Lower leg skin (tissue), 3 donors: Measurements from ENCODE around the gene FLYWCH2.
"Not testable (repeated sequence)": the region's sequence is repeated elsewhere in the genome, so short reads cannot be mapped to it uniquely, and the experiment has no call there.

Source experiments
- POLR2A ChIP-seq, 2 donors: fragments of 450-650 bp; IDR thresholded peaks; one replicate each; pipeline ENCODE4 v1.6.1; 2016 to 2017; ENCODE audit warnings: antibody characterized with exemption in 2 of 2, mild to moderate bottlenecking in 1 of 2, moderate library complexity in 1 of 2
- TF ChIP-seq, protein P1 (sequence below), 3 donors: fragments of 450-650 bp; IDR thresholded peaks; one replicate each; pipeline ENCODE4 v1.5.1; 2016; ENCODE audit warnings: antibody characterized with exemption in 3 of 3, mild to moderate bottlenecking in 3 of 3, moderate library complexity in 2 of 3

DNA sequence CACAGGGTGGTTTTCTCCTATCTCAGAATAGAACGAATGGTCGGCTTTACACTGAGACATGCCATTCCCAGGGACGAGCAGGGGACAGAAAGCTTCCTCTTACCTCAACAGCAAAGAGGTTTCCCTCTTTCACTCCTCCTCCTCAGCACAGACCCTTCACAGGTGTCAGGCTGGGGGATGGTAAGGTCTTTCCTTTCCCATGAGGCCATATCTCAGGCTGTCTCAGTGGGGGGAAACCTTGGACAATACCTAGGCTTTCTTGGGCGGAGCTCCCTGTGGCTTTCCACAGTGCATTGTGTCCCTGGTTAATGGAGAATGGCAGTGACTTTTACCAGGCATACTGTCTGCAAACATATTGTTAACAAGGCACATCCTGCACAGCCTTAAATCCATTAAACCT lies 45.1 kb downstream of the FLYWCH2 start:
- TF ChIP-seq, protein P1, sequence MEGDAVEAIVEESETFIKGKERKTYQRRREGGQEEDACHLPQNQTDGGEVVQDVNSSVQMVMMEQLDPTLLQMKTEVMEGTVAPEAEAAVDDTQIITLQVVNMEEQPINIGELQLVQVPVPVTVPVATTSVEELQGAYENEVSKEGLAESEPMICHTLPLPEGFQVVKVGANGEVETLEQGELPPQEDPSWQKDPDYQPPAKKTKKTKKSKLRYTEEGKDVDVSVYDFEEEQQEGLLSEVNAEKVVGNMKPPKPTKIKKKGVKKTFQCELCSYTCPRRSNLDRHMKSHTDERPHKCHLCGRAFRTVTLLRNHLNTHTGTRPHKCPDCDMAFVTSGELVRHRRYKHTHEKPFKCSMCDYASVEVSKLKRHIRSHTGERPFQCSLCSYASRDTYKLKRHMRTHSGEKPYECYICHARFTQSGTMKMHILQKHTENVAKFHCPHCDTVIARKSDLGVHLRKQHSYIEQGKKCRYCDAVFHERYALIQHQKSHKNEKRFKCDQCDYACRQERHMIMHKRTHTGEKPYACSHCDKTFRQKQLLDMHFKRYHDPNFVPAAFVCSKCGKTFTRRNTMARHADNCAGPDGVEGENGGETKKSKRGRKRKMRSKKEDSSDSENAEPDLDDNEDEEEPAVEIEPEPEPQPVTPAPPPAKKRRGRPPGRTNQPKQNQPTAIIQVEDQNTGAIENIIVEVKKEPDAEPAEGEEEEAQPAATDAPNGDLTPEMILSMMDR (IDR thresholded peaks at IDR 0.05) = not testable (repeated sequence)
- not testable (repeated sequence) for TF ChIP-seq POLR2A (IDR thresholded peaks at IDR 0.05)
